NT2/D1 (cell line): Measurements from ENCODE around the gene ZNF670.

Experiments used
- DNase-seq: peaks from one replicate; pipeline ENCODE4 v3.0.0-alpha.2; 2011; ENCODE audit warnings: low read depth, low spot score
- H3K27me3 ChIP-seq: 2 replicates; pipeline ENCODE4 v1.6.0; 2011; ENCODE audit warnings: mild to moderate bottlenecking; ENCODE audit not compliant: insufficient read length, insufficient read depth
- H3K36me3 ChIP-seq: 2 replicates; pipeline ENCODE4 v1.6.1; 2011; ENCODE audit warnings: mild to moderate bottlenecking, low read length, mixed read lengths; ENCODE audit not compliant: insufficient read depth, insufficient read length
- H3K4me1 ChIP-seq: 2 replicates; pipeline ENCODE4 v1.5.1; 2011; ENCODE audit not compliant: insufficient read depth, insufficient read length
- H3K4me3 ChIP-seq: 2 replicates; pipeline ENCODE4 v1.5.1; 2011; ENCODE audit warnings: low read depth; ENCODE audit not compliant: insufficient read length
- H3K9ac ChIP-seq: 2 replicates; pipeline ENCODE4 v1.6.0; 2011; ENCODE audit warnings: low read depth; ENCODE audit not compliant: insufficient read length
- H3K9me3 ChIP-seq: 2 replicates; pipeline ENCODE4 v1.5.1; 2011; ENCODE audit warnings: mild to moderate bottlenecking, low read length; ENCODE audit not compliant: insufficient read depth
- SUZ12 ChIP-seq: IDR thresholded peaks from 2 replicates; pipeline ENCODE4 v1.6.1; 2011; ENCODE audit not compliant: insufficient read length, insufficient read depth; ENCODE audit errors: extremely low read depth
- YY1 ChIP-seq: IDR thresholded peaks from 2 replicates; pipeline ENCODE4 v1.6.1; 2011; ENCODE audit not compliant: insufficient read length, insufficient read depth
- ZNF274 ChIP-seq: IDR thresholded peaks from 2 replicates; pipeline ENCODE4 v1.6.1; 2011; ENCODE audit warnings: mild to moderate bottlenecking, low read depth, low read length

Gene ZNF670

DNA sequence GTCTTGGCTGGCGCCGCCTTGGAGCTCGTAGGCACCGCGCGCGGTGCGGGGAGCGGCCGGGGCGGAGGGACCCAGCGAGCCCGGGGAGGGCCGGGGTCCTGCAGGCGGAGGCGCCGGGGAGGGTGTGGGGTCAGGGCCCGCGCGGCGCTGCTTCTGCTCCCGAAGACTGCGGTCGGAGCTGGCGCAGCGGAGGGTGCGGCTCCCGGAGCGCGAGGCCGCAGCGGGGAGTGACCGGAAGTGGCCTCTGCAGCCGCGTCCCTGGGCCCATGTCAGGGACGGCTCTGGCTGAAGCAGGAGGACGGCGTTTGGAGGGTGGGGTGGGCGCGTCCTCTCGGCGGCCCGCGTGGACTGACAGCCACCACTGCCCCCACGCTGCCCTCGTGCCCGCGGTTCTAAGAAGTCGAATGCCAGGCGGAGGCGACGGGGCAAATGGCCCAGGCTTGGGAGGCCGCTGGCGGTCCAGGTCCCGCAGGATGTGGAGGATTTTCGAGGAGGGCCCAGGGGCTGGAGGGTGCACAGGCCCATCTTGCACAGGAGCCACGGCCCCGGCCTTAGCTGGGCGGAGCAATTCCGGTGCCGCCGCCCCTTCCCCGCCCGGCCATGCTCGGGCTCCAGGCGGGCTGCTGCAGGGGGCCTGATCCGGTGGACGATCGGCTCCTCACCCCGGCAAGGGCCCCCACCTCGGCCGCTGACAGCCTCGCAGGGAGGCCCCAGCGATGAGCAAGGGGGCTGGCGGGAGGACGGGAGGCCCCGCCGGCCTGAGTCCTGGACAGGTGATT lies 33.3 kb upstream of the ZNF670 start:
- H3K36me3 ChIP-seq = no peaks in the 10 kb centered on the region
- no peak for DNase-seq
- H3K4me3 ChIP-seq = peak overlapping the region; percentile 80
- peaks cover 4% of the 10 kb centered on the region for H3K4me1 ChIP-seq
- peak overlapping the region; percentile 88 for H3K9ac ChIP-seq
- H3K9me3 ChIP-seq = no peaks in the 10 kb centered on the region
- TF ChIP-seq SUZ12 = no peak
- TF ChIP-seq YY1 = no peak
- no peak for TF ChIP-seq ZNF274
- peaks cover 59% of the 10 kb centered on the region for H3K27me3 ChIP-seq

DNA sequence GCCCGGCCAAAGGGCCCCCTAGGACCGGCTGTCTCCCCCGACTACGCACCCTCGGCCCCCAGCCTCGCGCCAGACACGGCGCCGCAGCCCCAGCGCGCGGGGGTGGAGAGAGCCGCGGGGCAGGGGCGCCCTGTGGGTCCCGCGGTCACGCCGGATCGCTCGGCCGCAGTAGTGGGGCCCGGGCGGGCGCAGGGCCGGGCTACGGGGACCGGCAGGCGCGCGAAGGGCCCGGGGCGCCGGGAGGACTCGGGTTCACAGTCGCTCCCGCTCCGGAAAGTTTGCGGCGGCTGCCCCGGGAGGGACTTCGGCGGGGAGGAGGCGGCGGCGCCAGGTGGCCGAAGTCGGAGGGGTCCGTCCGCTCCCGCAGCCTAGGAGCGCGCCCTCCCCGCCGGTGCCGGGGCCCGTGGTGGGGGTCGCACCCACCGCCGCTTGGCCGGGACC lies 32.7 kb upstream of the ZNF670 start:
- Histone ChIP-seq H3K27me3 (peaks cover 59% of the 10 kb centered on the region), H3K9me3 (no peaks in the 10 kb centered on the region), H3K9ac (peak overlapping the region; percentile 88), H3K4me3 (peak overlapping the region; percentile 80), H3K4me1 (peaks cover 4% of the 10 kb centered on the region), H3K36me3 (no peaks in the 10 kb centered on the region)
- TF ChIP-seq YY1 = no peak
- TF ChIP-seq SUZ12 = no peak
- no peak for TF ChIP-seq ZNF274
- DNase-seq = no peak

DNA sequence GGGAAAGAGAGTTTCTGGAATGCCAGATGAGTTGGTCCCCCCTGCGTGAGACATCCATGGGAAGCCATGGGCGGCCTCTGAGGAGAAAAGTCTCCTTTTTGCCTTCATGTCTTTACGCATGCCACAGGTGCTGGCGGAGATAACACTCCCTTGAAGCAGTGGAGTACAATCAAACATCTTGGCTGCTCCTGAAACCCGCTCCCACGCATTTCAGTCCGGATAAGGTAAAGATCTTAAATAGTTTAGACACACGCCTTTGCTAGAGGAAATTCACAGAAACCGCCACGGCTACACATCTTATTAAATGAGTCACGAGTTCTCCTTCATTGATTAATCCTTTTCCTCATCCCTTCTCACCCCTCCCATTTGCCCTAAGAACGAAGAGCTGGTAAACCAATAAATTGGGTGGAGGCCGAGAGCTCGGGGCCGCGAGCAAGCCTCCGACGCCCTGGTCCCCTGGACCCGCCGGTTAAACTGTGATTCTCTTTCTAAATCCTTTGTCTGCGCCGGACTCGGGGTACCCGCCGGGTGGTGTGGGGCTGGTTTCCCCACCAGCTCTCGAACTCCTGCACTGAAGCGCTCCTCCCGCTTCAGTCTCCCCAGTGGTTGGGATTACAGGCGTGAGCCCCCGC lies 32.1 kb upstream of the ZNF670 start:
- no peak for TF ChIP-seq SUZ12
- TF ChIP-seq ZNF274 = no peak
- no peak for TF ChIP-seq YY1
- H3K9ac ChIP-seq = peak overlapping the region; percentile 88
- peaks cover 4% of the 10 kb centered on the region for H3K4me1 ChIP-seq
- H3K27me3 ChIP-seq = peaks cover 59% of the 10 kb centered on the region
- no peaks in the 10 kb centered on the region for H3K9me3 ChIP-seq
- no peaks in the 10 kb centered on the region for H3K36me3 ChIP-seq
- peak overlapping the region; percentile 80 for H3K4me3 ChIP-seq
- DNase-seq = no peak

DNA sequence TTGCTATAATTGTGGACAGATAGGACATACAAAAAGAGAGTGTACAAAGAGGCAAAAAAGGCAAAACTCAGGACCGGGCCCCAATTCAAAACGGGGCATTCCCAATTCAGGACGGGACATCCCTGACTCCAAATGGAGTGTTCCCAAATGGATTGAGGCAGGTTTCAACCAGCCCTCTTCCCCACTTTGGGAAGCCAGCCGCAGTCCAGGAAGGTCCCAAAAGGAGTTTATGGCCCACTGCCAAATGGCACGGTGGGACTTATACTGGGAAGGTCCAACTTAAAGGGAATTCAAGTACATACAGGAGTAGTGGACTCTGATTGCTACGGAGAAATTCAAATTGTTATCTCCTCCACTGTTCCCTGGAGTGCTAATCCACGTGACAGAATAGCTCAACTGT lies 29.1 kb upstream of the ZNF670 start:
- H3K4me3 ChIP-seq = no peak overlapping the region
- peaks cover 47% of the 10 kb centered on the region for H3K27me3 ChIP-seq
- H3K36me3 ChIP-seq = no peaks in the 10 kb centered on the region
- DNase-seq = no peak
- no peaks in the 10 kb centered on the region for H3K4me1 ChIP-seq
- peaks cover 8% of the 10 kb centered on the region for H3K9me3 ChIP-seq
- no peak for TF ChIP-seq YY1
- no peak for TF ChIP-seq SUZ12
- TF ChIP-seq ZNF274 = no peak
- no peak overlapping the region for H3K9ac ChIP-seq

DNA sequence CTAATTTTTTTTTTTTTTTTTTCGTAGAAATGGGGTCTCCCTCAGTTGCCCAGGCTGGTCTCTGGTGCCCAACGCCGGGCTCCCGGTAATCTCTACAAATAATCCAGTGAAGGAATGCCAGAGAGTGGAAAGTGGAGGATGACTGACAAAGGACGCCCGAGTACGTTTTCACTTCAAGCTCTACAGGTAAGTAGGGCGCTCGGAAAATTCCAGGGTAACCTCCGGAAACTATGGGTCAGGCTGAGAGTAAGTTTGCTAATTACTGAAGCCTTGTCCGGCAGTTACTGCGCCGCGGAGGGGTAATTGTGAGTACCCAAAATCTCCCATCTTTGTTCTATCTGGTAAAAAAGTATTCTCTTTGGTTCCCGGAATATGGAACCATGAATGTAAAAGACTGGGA lies 27.4 kb upstream of the ZNF670 start:
- Histone ChIP-seq H3K9ac (no peak overlapping the region), H3K4me1 (no peaks in the 10 kb centered on the region), H3K27me3 (peaks cover 30% of the 10 kb centered on the region), H3K36me3 (peaks cover 17% of the 10 kb centered on the region), H3K4me3 (no peak overlapping the region), H3K9me3 (peaks cover 25% of the 10 kb centered on the region)
- TF ChIP-seq ZNF274 = no peak
- no peak for TF ChIP-seq SUZ12
- no peak for TF ChIP-seq YY1
- no peak for DNase-seq

DNA sequence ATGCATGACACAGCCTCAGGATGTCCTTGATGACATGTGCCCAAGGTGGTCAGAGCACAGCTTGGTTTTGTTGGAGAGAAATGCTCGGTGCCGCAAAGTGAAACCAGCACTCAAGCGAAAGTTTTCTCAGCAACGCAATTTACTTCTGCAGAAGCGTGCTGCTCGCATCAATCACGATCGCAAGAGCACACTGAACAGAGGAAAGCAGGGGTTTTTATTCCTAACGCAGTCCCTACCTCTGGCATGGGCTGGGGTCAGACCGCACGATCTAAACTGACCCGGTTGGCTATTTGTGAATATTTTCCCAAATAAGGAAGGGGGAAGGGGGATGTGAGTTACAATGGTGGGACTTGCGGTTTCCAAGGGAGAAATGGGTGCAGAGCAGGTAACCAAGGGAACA lies 26.4 kb upstream of the ZNF670 start:
- TF ChIP-seq YY1 (no peak), ZNF274 (no peak), SUZ12 (no peak)
- Histone ChIP-seq H3K36me3 (peaks cover 26% of the 10 kb centered on the region), H3K4me3 (no peak overlapping the region), H3K9me3 (peaks cover 35% of the 10 kb centered on the region), H3K27me3 (peaks cover 20% of the 10 kb centered on the region), H3K4me1 (no peaks in the 10 kb centered on the region), H3K9ac (no peak overlapping the region)
- DNase-seq = no peak

DNA sequence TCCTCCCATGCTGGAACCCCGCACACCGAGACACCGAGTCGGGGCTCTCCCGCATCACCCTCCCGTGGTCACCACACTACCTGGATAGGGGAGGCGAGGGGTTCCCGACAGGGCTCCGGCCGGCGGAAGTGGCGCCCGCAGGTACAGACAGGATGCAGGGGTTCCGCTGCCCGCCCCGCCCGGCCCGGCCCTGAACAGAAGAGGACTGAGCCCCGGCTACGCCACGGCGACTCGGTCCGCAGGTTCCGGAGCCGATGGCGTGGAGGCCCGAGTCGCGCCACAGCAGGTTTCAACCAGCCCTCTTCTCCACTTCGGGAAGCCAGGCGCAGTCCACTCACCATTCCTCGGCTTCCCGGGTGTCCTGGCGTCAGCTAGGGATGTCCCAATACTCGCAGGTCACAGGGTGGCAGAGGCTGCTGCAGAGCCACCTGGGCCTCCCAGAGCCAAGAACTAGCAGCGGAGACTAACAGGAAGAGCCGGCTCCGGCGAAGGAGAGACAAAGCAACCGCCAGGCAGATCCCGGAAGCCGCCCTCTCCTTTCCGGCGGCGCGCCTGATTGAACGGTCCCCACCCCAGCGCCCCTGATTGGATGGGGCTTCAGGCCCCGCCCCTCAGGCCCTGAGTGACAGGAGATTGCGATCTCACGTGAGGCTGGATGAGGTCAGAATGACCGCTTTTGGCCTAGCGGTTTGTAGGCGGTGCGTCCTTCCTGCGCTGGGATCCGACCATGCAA lies 25.4 kb upstream of the ZNF670 start, which contains the start of gene ZNF669:
TSS of gene ZNF669 (minus strand) at position 498 of the 733 bp plus-strand sequence. CDS start at position 341, 157 bp downstream.
- no peaks in the 10 kb centered on the region for H3K4me1 ChIP-seq
- H3K27me3 ChIP-seq = peaks cover 12% of the 10 kb centered on the region
- no peak for TF ChIP-seq YY1
- TF ChIP-seq ZNF274 = no peak
- TF ChIP-seq SUZ12 = no peak
- peaks cover 33% of the 10 kb centered on the region for H3K36me3 ChIP-seq
- peak within 1 kb of the TSS; percentile 97 for H3K9ac ChIP-seq
- DNase-seq = peak; percentile 99
- peak within 1 kb of the TSS; percentile 99 for H3K4me3 ChIP-seq
- peaks cover 36% of the 10 kb centered on the region for H3K9me3 ChIP-seq
